PC-3 (cell line): Measurements from ENCODE around the gene UCKL1.

Experiments used
- EZH2 ChIP-seq: fragments of 300-600 bp; sonication (generic); IDR thresholded peaks from one replicate; pipeline ENCODE4 v1.6.1; 2017; ENCODE audit warnings: antibody characterized with exemption, mild to moderate bottlenecking, low read length; ENCODE audit not compliant: unreplicated experiment
- EZH2phosphoT487 ChIP-seq: fragments of 300-600 bp; sonication (generic); IDR thresholded peaks from 2 replicates; pipeline ENCODE4 v1.6.1; 2018; ENCODE audit warnings: mild to moderate bottlenecking, antibody characterized with exemption, low read length, borderline replicate concordance
- TF ChIP-seq, protein P1 (sequence below): fragments of 300-600 bp; sonication (generic); conservative IDR thresholded peaks from 2 replicates; pipeline ENCODE4 v1.5.1; 2017; ENCODE audit warnings: antibody characterized with exemption, low read depth, mild to moderate bottlenecking, low read length

DNA sequence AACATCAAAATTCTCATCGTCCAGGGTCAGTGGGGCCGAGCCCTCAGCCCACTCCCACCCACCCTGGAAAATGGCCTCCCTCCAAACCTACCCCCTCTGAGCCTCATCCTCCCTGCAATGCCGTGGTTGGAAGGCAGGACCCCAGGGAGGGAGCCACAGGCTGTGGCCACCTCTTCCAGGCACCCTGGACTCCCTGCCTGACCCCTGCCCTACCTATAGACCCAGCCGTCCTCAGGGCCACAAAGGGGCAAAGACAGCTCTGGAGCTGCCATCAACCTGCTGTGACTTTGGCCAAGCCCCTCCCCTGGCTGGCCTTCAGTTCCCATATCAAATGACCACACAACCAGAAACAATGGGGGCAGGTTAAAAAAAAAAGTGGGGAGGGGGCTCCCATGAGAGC is 2.3 kb upstream of the UCKL1 start:
- TF ChIP-seq, protein P1, sequence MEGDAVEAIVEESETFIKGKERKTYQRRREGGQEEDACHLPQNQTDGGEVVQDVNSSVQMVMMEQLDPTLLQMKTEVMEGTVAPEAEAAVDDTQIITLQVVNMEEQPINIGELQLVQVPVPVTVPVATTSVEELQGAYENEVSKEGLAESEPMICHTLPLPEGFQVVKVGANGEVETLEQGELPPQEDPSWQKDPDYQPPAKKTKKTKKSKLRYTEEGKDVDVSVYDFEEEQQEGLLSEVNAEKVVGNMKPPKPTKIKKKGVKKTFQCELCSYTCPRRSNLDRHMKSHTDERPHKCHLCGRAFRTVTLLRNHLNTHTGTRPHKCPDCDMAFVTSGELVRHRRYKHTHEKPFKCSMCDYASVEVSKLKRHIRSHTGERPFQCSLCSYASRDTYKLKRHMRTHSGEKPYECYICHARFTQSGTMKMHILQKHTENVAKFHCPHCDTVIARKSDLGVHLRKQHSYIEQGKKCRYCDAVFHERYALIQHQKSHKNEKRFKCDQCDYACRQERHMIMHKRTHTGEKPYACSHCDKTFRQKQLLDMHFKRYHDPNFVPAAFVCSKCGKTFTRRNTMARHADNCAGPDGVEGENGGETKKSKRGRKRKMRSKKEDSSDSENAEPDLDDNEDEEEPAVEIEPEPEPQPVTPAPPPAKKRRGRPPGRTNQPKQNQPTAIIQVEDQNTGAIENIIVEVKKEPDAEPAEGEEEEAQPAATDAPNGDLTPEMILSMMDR = no peak
- TF ChIP-seq EZH2 = no peak
- TF ChIP-seq EZH2phosphoT487 = no peak
